ENCODE results near the gene NKTR.

DNA sequence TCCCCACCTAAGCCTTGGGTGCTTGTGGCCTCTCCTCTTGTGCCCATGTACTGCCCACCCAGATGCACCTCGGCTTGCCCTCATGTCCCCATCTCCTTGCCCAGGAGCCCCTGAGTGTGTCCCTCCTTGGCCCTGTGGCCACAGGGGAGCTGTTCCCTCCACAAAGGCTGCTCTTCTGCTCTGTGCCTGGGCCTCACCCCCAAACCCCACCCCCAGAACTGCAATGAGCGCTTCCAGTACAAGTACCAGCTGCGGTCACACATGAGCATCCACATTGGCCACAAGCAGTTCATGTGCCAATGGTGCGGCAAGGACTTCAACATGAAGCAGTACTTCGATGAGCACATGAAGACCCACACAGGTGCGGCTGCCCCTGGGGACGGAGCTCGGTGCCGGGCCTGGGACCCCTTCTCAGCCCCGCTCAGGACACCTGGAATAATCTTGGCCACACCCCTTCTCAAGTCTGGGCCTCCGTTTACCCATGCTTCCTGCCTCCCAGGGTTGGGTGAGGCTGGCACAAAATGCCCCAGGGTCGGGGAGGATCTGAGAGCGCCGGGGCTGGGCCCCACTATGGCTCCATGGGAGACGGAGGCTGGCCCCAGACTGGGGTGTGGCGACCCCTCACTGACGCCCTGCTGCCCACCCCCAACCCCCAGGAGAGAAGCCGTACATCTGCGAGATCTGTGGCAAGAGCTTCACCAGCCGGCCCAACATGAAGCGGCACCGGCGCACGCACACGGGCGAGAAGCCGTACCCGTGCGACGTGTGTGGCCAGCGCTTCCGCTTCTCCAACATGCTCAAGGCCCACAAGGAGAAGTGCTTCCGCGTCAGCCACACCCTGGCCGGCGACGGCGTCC lies 63.3 kb downstream of the NKTR start:
- no peak for TF ChIP-seq POLR2A (IDR thresholded peaks at IDR 0.05)
- TF ChIP-seq, protein P1, sequence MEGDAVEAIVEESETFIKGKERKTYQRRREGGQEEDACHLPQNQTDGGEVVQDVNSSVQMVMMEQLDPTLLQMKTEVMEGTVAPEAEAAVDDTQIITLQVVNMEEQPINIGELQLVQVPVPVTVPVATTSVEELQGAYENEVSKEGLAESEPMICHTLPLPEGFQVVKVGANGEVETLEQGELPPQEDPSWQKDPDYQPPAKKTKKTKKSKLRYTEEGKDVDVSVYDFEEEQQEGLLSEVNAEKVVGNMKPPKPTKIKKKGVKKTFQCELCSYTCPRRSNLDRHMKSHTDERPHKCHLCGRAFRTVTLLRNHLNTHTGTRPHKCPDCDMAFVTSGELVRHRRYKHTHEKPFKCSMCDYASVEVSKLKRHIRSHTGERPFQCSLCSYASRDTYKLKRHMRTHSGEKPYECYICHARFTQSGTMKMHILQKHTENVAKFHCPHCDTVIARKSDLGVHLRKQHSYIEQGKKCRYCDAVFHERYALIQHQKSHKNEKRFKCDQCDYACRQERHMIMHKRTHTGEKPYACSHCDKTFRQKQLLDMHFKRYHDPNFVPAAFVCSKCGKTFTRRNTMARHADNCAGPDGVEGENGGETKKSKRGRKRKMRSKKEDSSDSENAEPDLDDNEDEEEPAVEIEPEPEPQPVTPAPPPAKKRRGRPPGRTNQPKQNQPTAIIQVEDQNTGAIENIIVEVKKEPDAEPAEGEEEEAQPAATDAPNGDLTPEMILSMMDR (IDR thresholded peaks at IDR 0.05), result no peak

All from right lobe of liver (tissue), 4 donors.